B cell (primary cell): ENCODE results near the gene PTMA.

Experiments used
- CTCF ChIP-seq: fragments of 200-600 bp; IDR thresholded peaks from one replicate; pipeline ENCODE4 v1.8.0; 2022; ENCODE audit warnings: antibody characterized with exemption, mild to moderate bottlenecking
- EZH2 ChIP-seq: IDR thresholded peaks from 2 replicates; pipeline ENCODE4 v1.6.1; 2012; ENCODE audit warnings: borderline replicate concordance, low read depth, mild to moderate bottlenecking, moderate library complexity, low read length; ENCODE audit not compliant: insufficient read depth, poor library complexity, severe bottlenecking

GRCh38 chr2:231662811-231663457, 45.4 kb upstream of the PTMA start:
- TF ChIP-seq CTCF (no peak), EZH2 (no peak)
